ENCODE measurements around the gene ORC3. TPM values are rescaled to one million over a fixed set of nuclear protein-coding genes. Genes with fewer than 3 reads are reported as not detected.

The ORC3 gene
- total RNA-seq, 1 donor from 2014 or later: 21.4 TPM

- H3K27me3 Mint-ChIP-seq (ENCODE audit: unreplicated experiment): no peaks in the 10 kb centered on the region
- peaks cover 3% of the 10 kb centered on the region for H3K4me1 Mint-ChIP-seq (ENCODE audit: unreplicated experiment)
- no peak overlapping the region for H3K27ac Mint-ChIP-seq (ENCODE audit: unreplicated experiment)
- TF ChIP-seq CTCF (IDR thresholded peaks at IDR 0.05): no peak
- no peaks in the 10 kb centered on the region for H3K9me3 Mint-ChIP-seq (ENCODE audit: unreplicated experiment)
- no peak overlapping the region for H3K4me3 Mint-ChIP-seq (ENCODE audit: unreplicated experiment)
- peaks cover 22% of the 10 kb centered on the region for H3K36me3 Mint-ChIP-seq (ENCODE audit: unreplicated experiment)
- no peak for DNase-seq (ENCODE audit: extremely low spot score, unreplicated experiment)
These were observed 43.9 kb downstream of the ORC3 start for GRCh38 chr6:87633851-87634250.

DNA sequence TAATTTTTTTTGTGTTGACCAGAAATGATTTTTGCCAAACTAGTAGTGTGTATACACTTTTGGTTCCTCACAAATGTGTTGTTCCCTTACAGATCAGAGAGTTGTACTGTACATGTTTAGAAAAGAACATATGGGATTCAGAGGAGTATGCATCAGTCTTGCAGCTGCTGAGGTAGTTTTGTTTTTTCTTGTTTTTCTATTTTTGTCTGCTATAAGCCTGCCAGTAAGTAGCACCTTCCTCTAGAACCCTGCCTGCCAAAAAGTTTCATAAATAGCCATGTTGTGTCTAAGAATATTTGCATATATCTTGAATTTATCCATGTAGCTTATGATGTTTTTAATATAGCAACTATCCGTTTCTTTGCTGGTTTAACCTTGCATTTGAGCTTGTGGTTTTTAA, 46.4 kb downstream of the ORC3 start:
- no peak for TF ChIP-seq CTCF (IDR thresholded peaks at IDR 0.05)
- Mint-ChIP-seq H3K4me3 (ENCODE audit: unreplicated experiment) (no peak overlapping the region), H3K27me3 (ENCODE audit: unreplicated experiment) (no peaks in the 10 kb centered on the region), H3K27ac (ENCODE audit: unreplicated experiment) (no peak overlapping the region), H3K36me3 (ENCODE audit: unreplicated experiment) (peaks cover 25% of the 10 kb centered on the region), H3K4me1 (ENCODE audit: unreplicated experiment) (no peaks in the 10 kb centered on the region), H3K9me3 (ENCODE audit: unreplicated experiment) (no peaks in the 10 kb centered on the region)
- no peak for DNase-seq (ENCODE audit: extremely low spot score, unreplicated experiment)

- no peaks in the 10 kb centered on the region for H3K4me1 Mint-ChIP-seq (ENCODE audit: unreplicated experiment)
- H3K4me3 Mint-ChIP-seq (ENCODE audit: unreplicated experiment): no peak overlapping the region
- H3K36me3 Mint-ChIP-seq (ENCODE audit: unreplicated experiment): peaks cover 25% of the 10 kb centered on the region
- no peak for DNase-seq (ENCODE audit: extremely low spot score, unreplicated experiment)
- TF ChIP-seq CTCF (IDR thresholded peaks at IDR 0.05): no peak
- no peak overlapping the region for H3K27ac Mint-ChIP-seq (ENCODE audit: unreplicated experiment)
- no peaks in the 10 kb centered on the region for H3K9me3 Mint-ChIP-seq (ENCODE audit: unreplicated experiment)
- H3K27me3 Mint-ChIP-seq (ENCODE audit: unreplicated experiment): no peaks in the 10 kb centered on the region
These were observed 47.2 kb downstream of the ORC3 start for GRCh38 chr6:87637106-87637505.

DNA sequence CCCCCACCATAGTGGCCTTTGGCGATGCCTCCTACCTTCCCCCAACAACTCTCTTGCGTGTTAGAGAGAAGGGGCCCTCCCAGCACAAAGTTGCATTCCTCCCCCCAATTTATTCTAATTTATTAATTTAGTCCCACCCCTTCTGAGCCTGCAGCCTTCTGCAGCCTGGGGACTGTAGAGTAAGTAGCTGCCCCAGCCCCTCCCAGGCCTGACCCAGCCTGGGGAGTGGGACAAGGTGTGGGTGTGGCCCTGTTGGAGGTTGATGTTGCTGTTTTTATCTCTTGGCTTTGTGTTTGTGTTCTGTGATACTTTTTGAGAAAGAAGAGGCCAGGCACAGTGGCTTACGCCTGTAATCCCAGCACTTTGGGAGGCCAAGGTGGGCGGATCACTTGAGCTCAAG, 49.4 kb downstream of the ORC3 start:
- no peaks in the 10 kb centered on the region for H3K4me1 Mint-ChIP-seq (ENCODE audit: unreplicated experiment)
- H3K36me3 Mint-ChIP-seq (ENCODE audit: unreplicated experiment): peaks cover 27% of the 10 kb centered on the region
- H3K9me3 Mint-ChIP-seq (ENCODE audit: unreplicated experiment): no peaks in the 10 kb centered on the region
- no peak overlapping the region for H3K27ac Mint-ChIP-seq (ENCODE audit: unreplicated experiment)
- no peak for DNase-seq (ENCODE audit: extremely low spot score, unreplicated experiment)
- H3K27me3 Mint-ChIP-seq (ENCODE audit: unreplicated experiment): no peaks in the 10 kb centered on the region
- no peak for TF ChIP-seq CTCF (IDR thresholded peaks at IDR 0.05)
- H3K4me3 Mint-ChIP-seq (ENCODE audit: unreplicated experiment): no peak overlapping the region

GRCh38 chr6:87641065-87641692, 51.2 kb downstream of the ORC3 start:
- no peak for DNase-seq (ENCODE audit: extremely low spot score, unreplicated experiment)
- Mint-ChIP-seq H3K4me3 (ENCODE audit: unreplicated experiment) (no peak overlapping the region), H3K4me1 (ENCODE audit: unreplicated experiment) (no peaks in the 10 kb centered on the region), H3K27ac (ENCODE audit: unreplicated experiment) (no peak overlapping the region), H3K27me3 (ENCODE audit: unreplicated experiment) (no peaks in the 10 kb centered on the region), H3K9me3 (ENCODE audit: unreplicated experiment) (no peaks in the 10 kb centered on the region), H3K36me3 (ENCODE audit: unreplicated experiment) (peaks cover 24% of the 10 kb centered on the region)
- TF ChIP-seq CTCF (IDR thresholded peaks at IDR 0.05): no peak
